ENCODE results near the gene RAB36.
"Not testable (repeated sequence)": the region's sequence is repeated elsewhere in the genome, so short reads cannot be mapped to it uniquely, and the experiment has no call there.

The RAB36 gene

DNA sequence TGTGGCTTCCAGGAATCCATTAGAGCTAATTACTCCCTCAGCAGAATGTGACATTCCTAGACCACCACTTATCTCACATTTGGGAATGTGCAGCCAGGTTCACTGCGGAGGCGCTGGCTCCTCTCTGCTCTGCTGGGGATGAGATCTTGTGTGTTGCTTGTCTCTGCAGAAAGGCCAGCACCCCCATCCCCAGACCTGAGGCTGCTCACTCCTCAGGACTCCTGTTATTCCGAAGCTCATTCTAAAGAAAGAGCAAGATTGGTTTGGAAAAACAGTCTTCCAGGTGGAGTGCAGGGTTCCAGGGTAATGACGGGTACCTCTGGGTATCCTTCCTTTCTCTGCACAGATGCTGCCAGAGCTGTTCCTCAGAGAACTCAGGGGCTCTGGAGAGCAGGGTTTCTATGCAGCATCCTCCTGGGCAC lies 24.3 kb upstream of the RAB36 start:
- DNase-seq: no peak

DNA sequence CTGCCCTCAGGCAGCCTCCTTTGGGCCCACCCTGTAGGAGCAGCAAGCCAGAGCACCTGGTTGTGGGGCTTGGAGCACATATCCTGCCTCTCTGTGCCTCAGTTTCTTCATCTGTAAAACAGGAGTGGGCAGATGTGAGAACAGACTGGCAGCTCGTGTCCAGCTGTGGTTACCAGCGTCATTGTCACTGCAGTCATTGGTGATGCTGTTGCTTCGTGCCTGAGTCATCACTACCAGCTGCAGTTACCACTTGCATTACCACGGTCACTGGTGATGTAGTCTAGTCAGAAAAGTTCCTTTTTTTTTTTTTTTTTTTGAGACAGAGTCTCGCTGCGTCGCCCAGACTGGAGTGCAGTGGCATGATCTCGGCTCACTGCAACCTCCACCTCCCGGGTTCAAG lies 23.9 kb upstream of the RAB36 start:
- DNase-seq: no peak

DNA sequence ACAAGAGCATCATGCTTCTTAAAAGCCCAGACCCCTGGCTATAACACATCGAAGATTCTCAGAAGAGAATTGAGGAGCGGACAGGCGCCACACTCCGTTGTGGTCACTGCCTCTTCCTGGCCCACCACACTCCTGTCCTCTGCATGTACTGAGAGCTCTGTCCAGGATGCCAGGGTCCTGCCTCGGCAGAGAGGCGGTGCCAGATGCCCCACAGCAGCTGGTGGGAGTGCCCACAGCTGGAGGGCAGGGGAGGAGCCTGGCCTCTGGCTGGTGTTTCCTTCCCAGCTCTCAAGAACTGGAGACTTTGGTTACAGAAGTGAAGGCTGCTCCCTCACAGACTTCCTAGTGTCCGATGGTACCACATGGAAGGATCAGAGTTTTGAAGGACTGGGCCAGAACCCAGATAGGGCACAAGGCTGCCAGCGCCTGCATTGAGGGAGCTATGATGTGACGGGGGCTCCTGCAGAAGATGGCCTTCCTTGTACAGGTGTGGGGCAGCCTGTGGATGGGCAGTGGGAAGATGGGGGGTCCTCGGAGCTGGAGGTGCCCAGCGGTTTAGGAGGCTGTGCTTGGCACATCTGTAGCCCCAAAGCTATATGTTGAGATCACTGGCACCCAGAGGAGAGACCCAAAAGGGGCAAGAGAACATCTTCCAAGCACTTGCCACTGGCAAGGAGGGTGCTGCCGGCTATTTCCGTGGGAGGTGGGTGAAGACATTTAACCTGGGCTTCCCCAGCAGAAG lies 22.9 kb upstream of the RAB36 start:
- no peak for DNase-seq

DNA sequence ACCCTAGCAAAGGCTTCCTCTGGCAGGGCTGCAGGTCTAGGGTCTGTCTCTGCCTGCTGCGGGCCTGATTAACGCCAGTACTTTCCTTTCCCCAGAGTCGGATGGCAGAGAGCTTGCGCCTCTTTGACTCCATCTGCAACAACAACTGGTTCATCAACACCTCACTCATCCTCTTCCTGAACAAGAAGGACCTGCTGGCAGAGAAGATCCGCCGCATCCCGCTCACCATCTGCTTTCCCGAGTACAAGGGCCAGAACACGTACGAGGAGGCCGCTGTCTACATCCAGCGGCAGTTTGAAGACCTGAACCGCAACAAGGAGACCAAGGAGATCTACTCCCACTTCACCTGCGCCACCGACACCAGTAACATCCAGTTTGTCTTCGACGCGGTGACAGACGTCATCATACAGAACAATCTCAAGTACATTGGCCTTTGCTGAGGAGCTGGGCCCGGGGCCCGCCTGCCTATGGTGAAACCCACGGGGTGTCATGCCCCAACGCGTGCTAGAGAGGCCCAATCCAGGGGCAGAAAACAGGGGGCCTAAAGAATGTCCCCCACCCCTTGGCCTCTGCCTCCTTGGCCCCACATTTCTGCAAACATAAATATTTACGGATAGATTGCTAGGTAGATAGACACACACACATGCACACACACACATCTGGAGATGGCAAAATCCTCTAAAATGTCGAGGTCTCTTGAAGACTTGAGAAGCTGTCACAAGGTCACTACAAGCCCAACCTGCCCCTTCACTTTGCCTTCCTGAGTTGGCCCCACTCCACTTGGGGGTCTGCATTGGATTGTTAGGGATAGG lies 22.1 kb upstream of the RAB36 start:
- DNase-seq: no peak

DNA sequence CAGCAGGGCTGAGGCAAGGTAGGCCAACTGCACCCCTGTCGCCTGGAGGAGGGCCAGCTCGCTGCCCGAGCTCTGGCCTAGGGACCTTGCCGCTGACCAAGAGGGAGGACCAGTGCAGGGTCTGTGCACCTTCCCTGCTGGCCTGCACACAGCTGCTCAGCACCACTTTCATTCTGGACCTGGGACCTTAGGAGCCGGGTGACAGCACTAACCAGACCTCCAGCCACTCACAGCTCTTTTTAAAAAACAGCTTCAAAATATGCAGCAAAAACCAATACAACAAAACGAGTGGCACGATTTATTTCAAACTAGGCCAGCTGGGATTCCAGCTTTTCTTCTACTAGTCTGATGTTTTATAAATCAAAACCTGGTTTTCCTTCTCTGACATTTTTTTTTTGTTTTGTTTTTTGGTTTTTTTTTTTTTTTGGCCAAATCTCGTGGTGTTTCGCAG lies 21.4 kb upstream of the RAB36 start:
- DNase-seq: no peak

DNA sequence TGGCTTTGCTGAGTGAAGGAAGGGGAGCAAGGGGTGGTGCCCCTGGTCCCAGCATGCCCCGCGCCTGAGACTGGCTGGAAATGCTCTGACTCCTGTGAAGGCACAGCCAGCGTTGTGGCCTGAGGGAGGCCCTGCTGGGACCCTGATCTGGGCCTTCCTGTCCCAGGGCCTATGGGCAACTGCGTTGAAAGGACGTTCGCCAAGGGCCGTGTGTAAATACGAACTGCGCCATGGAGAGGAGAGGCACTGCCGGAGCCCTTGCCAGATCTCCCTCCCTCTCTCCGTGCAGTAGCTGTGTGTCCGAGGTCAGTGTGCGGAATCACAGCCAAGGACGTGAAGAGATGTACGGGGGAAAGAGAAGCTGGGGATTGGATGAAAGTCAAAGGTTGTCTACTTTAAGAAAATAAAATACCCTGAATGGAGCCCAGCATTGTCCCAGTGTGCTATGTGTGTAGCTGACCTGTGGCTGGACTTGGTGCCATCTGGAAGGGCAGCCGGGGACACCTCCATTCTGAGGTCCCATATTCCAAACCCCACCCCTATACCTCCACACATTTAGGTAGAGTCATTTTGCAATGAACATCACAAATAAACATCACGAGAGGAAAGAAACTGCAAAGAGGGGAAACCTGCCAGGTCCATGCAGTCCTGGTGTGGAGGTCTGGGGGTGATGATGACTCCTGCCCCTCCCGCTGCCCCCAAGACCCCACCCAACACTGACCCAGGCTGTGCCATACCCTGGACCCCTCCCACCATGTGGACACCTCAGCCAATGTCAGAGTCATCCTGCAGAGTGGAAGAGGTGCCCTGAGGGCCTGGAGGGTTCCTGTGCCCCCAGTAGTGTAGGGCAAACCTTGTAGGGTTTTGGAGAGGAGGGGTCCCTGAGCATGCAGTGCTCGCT lies 20.4 kb upstream of the RAB36 start:
- no peak for DNase-seq

DNA sequence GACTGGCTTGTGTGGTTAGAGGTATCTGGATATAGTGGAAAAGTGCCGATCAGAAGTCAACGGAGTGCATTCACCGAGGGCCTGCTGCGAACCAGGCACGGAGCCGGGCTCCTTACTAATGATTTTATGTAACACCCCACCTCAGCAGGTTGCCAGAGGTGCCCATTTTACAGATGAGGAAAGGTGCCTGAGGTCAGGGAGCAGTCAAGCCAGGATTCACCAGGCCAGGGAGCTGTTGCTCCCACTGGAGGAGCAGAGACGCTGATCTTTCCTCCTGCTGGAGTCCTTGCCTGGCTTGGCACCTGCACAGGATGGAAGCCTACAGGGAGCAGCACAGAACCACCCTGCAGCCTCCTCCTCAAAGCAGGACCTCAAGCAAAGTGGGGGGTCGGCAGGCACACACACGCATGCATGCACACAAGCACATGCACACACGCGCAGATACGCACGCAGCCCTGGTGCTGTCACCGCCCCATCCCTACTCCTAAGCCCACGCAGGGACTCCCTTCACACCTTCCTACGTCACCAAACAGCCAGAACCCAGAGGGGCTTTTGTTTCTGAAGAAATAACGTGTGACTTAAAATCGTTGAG lies 19.7 kb upstream of the RAB36 start:
- no peak for DNase-seq

DNA sequence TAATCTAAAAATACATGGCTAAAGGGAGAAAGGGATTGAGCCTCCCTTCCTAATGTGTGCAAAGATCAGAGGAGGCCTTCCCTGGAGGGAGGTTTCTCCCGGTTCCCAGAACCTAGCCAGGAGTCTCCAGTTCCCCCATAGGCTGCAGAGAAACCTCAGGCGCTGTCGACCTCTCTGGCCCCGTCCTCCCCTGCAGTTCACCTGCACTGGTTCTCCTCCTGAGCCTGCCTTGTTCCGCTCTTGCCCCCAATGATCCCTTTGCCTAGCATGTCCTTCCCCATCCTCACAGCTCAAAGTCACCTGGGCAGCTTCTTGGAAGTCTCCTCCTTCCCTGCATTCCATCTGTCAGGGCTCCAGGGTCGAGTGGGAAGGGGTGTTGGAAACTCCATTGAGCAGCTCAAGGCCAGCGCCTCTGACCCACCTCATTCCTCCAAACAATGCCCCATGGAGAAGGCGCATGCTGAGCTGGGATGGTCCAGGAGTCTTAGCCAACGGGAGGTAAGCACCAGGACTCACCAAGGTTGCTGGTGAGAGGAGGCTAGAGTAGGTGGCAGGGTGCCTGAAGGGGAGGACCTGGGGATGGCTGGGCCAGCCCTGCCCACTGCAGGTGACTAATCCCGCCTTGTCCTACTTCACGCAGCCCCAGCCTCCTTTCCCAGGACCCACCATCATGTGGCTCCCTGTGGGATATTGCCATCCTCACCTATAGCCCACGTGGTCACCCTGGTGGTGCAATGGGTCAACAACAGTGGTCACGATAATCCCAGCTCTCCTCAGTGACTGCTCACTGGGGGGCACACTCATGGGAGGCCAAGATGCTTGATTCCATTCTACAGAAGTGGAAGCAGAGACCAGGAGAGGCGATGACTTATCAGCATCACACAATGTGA lies 18.9 kb upstream of the RAB36 start:
- DNase-seq: no peak

DNA sequence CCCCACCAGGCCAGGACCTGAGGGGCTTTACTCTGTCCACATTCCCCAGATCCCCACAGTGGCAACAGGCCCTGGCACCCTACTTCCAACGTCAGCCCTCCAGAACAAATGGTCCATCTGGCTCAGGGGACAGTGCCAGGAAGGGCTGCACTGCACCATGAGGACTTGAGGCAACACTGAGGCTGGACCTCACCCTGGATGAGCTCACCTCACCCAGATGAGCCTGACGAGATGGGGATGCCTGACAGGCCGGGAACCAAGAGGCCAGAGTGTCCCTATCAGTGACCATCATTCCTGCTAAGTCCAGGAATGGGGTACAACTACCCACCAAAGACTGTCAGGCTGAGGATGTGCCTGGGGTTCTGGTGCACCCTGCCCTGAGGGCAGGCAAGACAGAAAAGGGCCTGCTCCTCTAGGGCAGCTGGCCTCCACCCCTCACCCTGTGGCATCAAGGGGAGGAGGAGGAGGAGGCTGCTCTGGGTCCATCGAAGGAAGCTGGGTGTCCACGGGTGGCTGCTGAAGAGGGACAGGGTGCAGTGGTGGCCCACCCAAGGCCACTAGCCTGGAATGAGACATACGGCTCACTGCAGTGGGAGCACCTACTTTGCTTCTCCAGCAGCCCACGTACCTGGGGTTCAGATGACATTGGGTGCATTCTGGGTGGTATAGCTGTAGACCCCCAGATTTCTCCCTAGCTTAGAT lies 18.1 kb upstream of the RAB36 start:
- no peak for DNase-seq

DNA sequence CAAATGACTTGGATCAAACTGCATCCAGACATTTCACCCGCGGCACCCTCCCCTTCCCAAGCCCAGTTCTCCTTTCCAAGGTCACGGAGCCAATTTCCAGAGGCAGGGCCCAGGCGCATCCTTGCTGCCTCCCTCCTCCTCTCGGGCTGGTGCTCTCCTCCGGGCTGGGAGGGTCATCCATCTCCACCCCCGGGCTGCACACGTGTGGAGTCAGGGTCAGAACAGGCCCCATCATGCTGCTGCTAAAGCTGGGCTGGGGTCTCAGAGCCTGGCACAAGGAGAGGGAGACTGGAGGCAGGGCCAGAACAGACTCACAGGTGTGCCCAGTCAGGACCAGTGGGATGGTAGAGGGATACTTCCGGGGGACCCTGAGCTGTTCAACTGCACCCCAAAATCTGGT lies 17.5 kb upstream of the RAB36 start:
- no peak for DNase-seq

DNA sequence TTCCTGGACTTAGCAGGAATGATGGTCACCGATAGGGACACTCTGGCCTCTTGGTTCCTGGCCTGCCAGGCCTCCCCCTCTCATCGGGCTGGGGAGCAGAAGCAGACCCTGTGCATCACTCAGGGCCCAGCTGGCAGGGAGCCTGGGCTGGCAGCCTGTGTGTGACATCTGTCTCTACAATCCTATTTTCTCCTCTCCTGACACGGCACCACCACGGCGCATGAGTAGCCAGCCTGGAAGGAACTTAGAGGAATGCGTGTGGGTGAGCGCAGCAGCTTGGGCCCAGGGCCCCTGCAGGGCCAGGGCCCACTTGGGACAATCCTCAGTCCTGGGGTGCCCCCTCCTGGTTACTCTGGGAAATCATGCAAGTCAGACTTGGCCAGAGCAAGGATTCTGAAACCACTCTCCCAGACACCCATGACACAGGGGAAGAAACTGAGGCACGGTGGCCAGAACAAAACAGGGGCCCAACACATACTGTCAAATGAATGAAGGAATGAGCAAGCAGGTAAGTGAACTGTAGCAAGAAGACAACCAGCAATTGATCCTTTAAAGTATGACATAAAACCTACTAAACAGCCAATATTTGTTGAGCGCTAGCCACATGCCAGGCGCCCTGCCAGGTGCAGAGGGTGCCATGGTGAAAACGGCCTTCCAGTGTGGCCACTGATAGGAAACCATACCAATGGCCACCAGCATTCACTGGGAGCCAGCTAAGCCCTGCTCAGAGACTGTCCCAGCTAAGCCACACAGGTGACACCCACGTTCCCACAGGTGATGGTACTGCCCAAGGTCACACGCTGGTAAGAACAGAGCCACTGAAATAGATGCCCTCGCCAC lies 16.8 kb upstream of the RAB36 start:
- peak; percentile 91 for DNase-seq

DNA sequence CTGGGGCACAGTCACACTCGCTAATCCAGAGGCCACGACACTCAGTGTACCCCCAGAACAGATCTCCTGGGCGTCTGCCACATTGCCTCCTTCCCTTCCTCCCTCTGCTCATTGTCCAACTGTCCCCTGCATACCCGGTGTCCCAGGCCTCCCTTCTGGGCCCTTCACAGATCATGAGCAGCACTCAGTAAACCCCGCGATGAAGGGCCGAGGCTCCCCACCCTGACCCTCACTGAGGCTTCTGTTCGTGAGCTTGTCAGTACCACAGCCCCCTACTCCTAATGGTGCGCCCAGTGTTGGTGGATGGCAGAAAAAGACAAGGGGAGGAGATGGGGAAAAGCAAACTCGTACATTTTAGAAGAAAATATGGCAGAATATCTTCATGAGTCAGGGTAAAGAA lies 16.1 kb upstream of the RAB36 start:
- no peak for DNase-seq

DNA sequence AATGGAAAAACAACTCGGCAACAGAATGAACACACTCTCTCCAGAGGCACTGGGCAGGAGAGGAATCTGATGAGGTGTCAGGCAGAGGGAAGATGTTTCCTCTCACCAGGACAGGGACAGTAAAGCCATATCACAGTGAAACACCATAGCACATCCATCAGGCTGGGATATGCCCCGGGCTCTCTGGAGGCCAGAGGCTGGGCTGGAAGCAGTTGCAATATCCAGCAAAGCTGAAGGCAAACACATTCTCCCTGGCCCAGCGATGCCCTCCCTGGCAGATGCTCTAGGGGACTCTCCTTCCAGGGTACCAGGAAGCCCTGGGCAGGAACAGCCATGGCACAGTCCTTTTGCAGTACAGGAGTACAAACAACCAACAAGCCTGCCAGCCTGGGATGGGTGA lies 14.6 kb upstream of the RAB36 start:
- no peak for DNase-seq

DNA sequence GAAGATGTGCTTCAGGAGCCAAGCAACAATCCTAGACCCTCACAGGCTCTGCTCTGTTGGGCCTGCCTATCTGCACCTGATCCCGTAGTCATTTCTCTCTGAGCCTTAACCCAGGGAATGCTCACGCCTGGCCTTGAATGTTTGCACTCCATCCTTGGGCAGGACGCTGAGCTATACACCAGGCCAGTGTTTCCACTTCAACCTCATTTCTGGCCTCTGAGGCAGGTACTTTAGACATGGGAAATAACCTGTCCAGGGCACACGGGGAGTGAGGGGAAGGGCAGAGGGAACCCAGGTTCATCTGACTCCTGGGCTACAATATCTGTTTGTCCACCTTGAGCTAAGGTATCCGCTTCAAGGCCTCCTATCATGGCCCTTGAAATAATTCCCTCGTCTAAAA lies 13.3 kb upstream of the RAB36 start:
- DNase-seq: no peak

DNA sequence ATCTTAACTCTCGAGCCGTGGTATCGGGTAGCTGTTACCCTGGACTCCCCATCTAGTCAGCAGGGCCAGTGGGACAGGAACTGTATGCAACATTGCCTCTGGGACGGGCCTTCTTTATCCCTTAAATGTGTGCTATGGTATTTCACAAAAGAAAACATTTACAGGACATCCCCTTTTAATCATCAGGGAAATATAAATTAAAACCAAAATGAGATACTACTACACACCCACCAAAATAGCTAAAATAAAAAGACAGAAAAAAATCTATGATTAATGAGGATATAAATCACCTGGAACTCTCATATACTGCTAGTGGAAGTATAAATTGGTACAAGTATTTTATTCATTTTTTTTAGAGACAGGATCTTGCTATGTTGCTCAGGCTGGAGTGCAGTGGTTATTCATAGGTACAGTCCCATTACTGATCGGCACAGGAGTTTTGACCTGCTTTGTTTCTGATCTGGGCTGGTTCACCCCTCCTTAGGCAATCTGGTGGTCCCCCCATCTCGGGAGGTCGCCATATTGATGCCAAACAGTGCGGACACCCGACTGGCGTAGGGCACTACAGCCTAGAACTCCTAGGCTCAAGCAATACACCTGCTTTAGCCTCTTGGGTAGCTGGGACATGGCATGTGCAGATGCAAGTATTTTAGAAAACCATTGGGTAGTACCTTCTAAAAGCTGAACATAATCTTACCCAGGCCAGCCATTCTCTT lies 12.7 kb upstream of the RAB36 start:
- DNase-seq: no peak

DNA sequence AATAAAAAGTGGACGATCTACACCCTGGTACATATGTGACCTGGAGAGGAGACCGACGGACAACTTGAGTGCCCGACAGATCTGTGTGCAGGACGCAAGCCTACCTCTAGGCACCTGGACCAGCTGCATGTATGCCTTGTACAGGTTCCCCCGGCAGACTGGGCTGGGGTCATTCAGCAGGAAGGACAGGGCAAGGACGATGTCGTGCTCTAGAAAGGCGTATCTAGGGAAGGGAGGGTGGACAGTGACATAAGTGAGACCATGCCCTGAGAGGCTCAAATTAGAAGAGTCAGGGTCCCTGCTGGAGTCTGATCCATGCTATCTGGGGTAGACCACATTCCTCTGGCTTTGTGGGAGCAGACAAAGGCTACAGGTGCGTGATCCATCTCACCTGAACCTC lies 11.4 kb upstream of the RAB36 start:
- no peak for DNase-seq

DNA sequence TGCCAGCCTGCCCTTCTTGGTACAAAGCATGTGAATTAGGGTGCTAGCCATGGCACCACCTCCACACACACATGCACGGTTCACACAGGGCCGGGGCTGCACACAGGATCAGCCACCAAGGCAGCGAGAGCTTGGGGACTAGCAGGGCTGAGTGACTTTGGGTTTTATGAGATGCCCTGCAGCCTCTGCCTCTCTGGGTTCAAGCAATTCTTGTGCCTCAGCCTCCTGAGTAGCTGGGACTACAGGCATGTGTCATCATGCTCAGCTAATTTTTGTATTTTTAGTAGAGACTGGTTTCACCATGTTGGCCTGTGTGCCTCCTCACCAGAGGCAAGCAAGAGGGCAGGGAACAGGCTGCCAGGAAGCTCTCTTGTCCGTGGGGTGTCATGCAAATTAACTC lies 8.3 kb upstream of the RAB36 start:
- not testable (repeated sequence) for DNase-seq

DNA sequence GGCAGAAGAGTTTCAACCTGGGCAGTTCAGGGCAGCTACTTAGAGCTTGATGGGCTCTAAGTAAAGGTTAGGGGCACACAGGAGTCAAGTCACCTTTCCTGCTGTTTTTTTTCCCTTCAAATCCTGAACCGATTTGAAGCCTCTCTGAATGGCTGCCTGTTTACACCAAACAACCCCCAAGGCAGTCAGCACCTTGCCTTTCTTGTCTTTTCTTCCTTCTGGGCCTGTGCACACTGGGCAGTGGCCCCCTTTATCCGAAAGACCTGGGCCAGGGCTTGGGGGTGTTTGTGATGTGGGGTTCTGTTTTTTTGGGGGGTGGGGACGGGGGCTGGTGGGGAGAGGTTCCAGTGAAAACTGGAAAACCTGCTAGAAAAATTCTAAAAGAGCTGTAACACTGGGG lies 7.8 kb upstream of the RAB36 start:
- DNase-seq: no peak

DNA sequence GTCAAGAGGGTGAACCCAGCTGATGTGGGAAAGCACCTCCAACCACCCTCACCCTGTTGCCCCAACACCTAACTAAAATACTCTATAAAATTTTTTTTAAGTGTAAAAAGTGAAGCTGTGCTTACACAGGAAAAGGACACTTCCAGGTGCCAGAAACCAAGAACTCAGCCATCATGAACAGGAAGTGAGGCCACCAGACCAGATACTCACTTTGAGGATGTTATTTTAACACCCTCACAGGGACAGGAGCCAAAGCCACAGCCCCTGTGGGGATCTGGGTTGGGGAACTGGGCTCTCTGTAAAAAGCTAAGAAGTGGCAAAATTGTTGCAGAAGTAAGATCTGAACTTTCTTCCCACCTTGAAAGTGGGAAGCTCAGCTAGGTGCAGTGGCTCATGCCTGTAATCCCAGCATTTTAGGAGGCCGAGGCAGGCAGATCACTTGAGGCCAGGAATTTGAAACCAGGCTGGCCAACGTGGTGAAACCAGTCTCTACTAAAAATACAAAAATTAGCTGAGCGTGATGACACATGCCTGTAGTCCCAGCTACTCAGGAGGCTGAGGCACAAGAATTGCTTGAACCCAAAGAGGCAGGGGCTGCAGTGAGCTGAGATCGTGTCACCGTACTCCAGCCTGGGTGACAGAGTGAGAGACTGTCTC lies 7.2 kb upstream of the RAB36 start:
- peak; percentile 69 for DNase-seq

All from activated CD8-positive, alpha-beta memory T cell treated with anti-CD3 and anti-CD28 coated beads for 24 hours (primary cell).